ENCODE results near the gene STAC3. TPM values are rescaled to one million over a fixed set of nuclear protein-coding genes. Genes with fewer than 3 reads are reported as not detected.

STAC3 gene
- total RNA-seq, 1 donor from 2014 or later, result 0.74 TPM

- Histone ChIP-seq H3K27ac (no peak overlapping the region), H3K27me3 (no peaks in the 10 kb centered on the region), H3K4me3 (no peak overlapping the region), H3K36me3 (peaks cover 4 to 69% of the 10 kb centered on the region in 2 donors), H3K4me1 (peaks cover 16% of the 10 kb centered on the region), H3K9me3 (no peaks in the 10 kb centered on the region)
- TF ChIP-seq CTCF (IDR thresholded peaks at IDR 0.05) (no peak), POLR2AphosphoS5 (IDR thresholded peaks at IDR 0.05; ENCODE audit: insufficient read depth in 1 of 2, low read depth in 1 of 2) (peak in 1 of 2 donors; percentile 19)
- intact Hi-C loops (cut with DNase I), result loop anchor here (5.0 kb wide), 1 partner anchor 32 kb away; no protein-coding TSS in a partner anchor
- no peak for DNase-seq (ENCODE audit: extremely low spot score in 2 of 2)
Measured at GRCh38 chr12:57209916-57210315, 41.1 kb downstream of the STAC3 start.

GRCh38 chr12:57208631-57209282, 42.2 kb downstream of the STAC3 start:
- Histone ChIP-seq H3K4me3 (no peak overlapping the region), H3K27me3 (no peaks in the 10 kb centered on the region), H3K9me3 (no peaks in the 10 kb centered on the region), H3K36me3 (peaks cover 4 to 81% of the 10 kb centered on the region in 2 donors), H3K4me1 (peaks cover 5% of the 10 kb centered on the region), H3K27ac (no peak overlapping the region)
- intact Hi-C loops (cut with DNase I), result loop anchor here (5.0 kb wide), 1 partner anchor 34 kb away; no protein-coding TSS in a partner anchor
- no peak for TF ChIP-seq POLR2AphosphoS5 (IDR thresholded peaks at IDR 0.05; ENCODE audit: insufficient read depth in 1 of 2, low read depth in 1 of 2)
- no peak for TF ChIP-seq POLR2A (IDR thresholded peaks at IDR 0.05)
- TF ChIP-seq CTCF (IDR thresholded peaks at IDR 0.05), result no peak
- DNase-seq (ENCODE audit: extremely low spot score in 2 of 2), result no peak

DNA sequence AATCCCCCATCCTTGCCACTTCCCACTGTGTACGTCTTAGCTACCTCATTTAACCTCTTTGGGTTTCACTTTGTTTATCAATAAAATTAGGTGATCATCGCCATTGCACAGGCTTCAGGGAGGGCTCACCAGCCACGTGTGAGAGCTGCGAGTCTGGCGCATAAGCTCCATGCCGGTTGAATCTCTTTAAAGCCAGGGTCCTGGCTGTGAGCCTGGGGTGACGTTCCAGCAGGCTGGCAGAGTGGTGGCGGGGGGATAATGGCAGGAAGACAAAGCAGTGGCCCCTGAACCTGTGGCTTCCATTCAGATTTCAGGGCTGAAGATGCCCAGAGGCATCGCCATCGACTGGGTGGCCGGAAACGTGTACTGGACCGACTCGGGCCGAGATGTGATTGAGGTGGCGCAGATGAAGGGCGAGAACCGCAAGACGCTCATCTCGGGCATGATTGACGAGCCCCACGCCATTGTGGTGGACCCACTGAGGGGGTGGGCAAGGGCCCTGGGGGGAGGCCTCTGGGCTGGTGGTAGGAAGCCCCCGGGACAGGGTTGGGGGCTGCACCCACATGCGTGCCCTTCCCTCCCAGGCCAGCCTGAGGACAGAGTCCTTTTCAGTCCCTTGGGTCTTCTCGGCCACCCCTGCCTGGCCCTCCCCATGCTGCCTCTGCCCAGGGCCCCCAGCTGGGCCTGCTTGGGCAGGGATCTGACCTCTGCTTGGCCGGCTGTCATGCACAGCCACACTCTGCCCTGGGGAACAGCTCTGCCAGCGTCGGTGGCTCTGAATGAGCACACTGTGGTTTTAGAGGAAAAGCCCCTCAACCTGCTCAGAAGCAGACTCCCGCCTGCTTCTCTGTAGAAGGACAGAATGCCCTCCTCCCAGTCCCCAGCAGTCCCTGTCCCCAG, 43.0 kb downstream of the STAC3 start:
- Histone ChIP-seq H3K27me3 (no peaks in the 10 kb centered on the region), H3K9me3 (no peaks in the 10 kb centered on the region), H3K4me1 (no peaks in the 10 kb centered on the region), H3K27ac (no peak overlapping the region), H3K4me3 (no peak overlapping the region), H3K36me3 (peaks cover 4 to 88% of the 10 kb centered on the region in 2 donors)
- DNase-seq (ENCODE audit: extremely low spot score in 2 of 2), result no peak
- intact Hi-C loops (cut with DNase I), result loop anchor here (5.0 kb wide), 1 partner anchor 34 kb away; no protein-coding TSS in a partner anchor
- TF ChIP-seq POLR2AphosphoS5 (IDR thresholded peaks at IDR 0.05; ENCODE audit: insufficient read depth in 1 of 2, low read depth in 1 of 2), result no peak
- no peak for TF ChIP-seq CTCF (IDR thresholded peaks at IDR 0.05)
- TF ChIP-seq POLR2A (IDR thresholded peaks at IDR 0.05), result no peak

DNA sequence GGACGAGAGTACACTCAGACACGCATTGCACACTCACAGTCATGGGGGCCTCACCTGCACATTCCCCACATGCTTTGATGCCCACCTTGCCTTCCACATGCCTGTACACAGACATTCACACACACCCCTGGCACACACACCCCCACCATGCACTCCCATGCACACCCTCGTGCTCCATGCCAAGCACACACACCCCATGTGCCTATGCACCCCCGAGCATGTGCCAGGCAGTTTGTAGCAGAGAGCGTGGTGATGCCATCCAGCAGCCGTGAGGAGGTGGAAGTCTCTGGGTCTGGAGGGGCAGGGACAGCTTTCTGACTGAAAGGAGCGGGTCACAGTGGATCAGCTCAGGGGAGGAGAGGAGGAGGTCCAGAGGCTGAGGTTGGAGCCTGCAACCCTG, 45.1 kb downstream of the STAC3 start:
- H3K27ac ChIP-seq, result no peak overlapping the region
- H3K27me3 ChIP-seq, result no peaks in the 10 kb centered on the region
- H3K36me3 ChIP-seq, result peaks cover 4 to 94% of the 10 kb centered on the region in 2 donors
- no peaks in the 10 kb centered on the region for H3K4me1 ChIP-seq
- no peak overlapping the region for H3K4me3 ChIP-seq
- intact Hi-C loops (cut with DNase I), result loop anchor here (5.0 kb wide), 1 partner anchor 36 kb away; no protein-coding TSS in a partner anchor
- no peaks in the 10 kb centered on the region for H3K9me3 ChIP-seq
- DNase-seq (ENCODE audit: extremely low spot score in 2 of 2), result no peak
- no peak for TF ChIP-seq POLR2A (IDR thresholded peaks at IDR 0.05)
- no peak for TF ChIP-seq POLR2AphosphoS5 (IDR thresholded peaks at IDR 0.05; ENCODE audit: insufficient read depth in 1 of 2, low read depth in 1 of 2)
- TF ChIP-seq CTCF (IDR thresholded peaks at IDR 0.05), result no peak
